ENCODE measurements around the gene TUBA8.
"Not testable (repeated sequence)": the region's sequence is repeated elsewhere in the genome, so short reads cannot be mapped to it uniquely, and the experiment has no call there.

TUBA8 gene

GRCh38 chr22:18130699-18131429, 20.3 kb downstream of the TUBA8 start:
- no peak for DNase-seq

- no peak for DNase-seq
Measured at GRCh38 chr22:18133452-18133851, 22.8 kb downstream of the TUBA8 start.

- no peak for DNase-seq
Measured at GRCh38 chr22:18136563-18137320, 26.1 kb downstream of the TUBA8 start.

- DNase-seq, result not testable (repeated sequence)
Measured at GRCh38 chr22:18141004-18141403, 30.4 kb downstream of the TUBA8 start.

GRCh38 chr22:18144105-18144504, 33.5 kb downstream of the TUBA8 start:
- no peak for DNase-seq

- no peak for DNase-seq
Measured at GRCh38 chr22:18145676-18146388, 35.2 kb downstream of the TUBA8 start.

GRCh38 chr22:18146389-18146753, 35.8 kb downstream of the TUBA8 start:
- DNase-seq, result no peak

GRCh38 chr22:18147791-18148190, 37.2 kb downstream of the TUBA8 start:
- DNase-seq, result no peak

- DNase-seq, result no peak
Measured at GRCh38 chr22:18148293-18148965, 37.8 kb downstream of the TUBA8 start.

GRCh38 chr22:18152519-18152918, 41.9 kb downstream of the TUBA8 start:
- DNase-seq, result no peak

- no peak for DNase-seq
Measured at GRCh38 chr22:18154821-18155390, 44.3 kb downstream of the TUBA8 start.

- not testable (repeated sequence) for DNase-seq
Measured at GRCh38 chr22:18155546-18155945, 44.9 kb downstream of the TUBA8 start.

GRCh38 chr22:18156878-18157713, 46.5 kb downstream of the TUBA8 start:
- DNase-seq, result peak; percentile 55

GRCh38 chr22:18157714-18158028, 47.1 kb downstream of the TUBA8 start:
- no peak for DNase-seq

GRCh38 chr22:18160641-18161040, 50.0 kb downstream of the TUBA8 start:
- not testable (repeated sequence) for DNase-seq

GRCh38 chr22:18163843-18164242, 53.2 kb downstream of the TUBA8 start:
- peak; percentile 37 for DNase-seq

- peak; percentile 61 for DNase-seq
Measured at GRCh38 chr22:18164584-18164983, 54.0 kb downstream of the TUBA8 start.

- DNase-seq, result not testable (repeated sequence)
Measured at GRCh38 chr22:18165356-18165755, 54.7 kb downstream of the TUBA8 start.

GRCh38 chr22:18170284-18170683, 59.7 kb downstream of the TUBA8 start:
- not testable (repeated sequence) for DNase-seq

- DNase-seq, result not testable (repeated sequence)
Measured at GRCh38 chr22:18172203-18172602, 61.6 kb downstream of the TUBA8 start.

GRCh38 chr22:18172776-18173175, 62.2 kb downstream of the TUBA8 start:
- not testable (repeated sequence) for DNase-seq

GRCh38 chr22:18173441-18173840, 62.8 kb downstream of the TUBA8 start:
- not testable (repeated sequence) for DNase-seq

Measured in NCI-H146 (cell line).